CD14-positive monocyte (primary cell): ENCODE results near the gene SCUBE2. TPM values are rescaled to one million over a fixed set of nuclear protein-coding genes. Genes with fewer than 3 reads are reported as not detected.

Experiments used
- DNase-seq, 3 donors: peaks; one replicate each; pipeline ENCODE4 v3.0.0-alpha.2; 2011 to 2022
- H2AFZ ChIP-seq: 2 replicates; pipeline ENCODE4 v1.6.0; 2012; ENCODE audit warnings: mild to moderate bottlenecking, low read depth, low read length, inconsistent platforms; ENCODE audit not compliant: insufficient read depth, poor library complexity, severe bottlenecking
- H3K27ac ChIP-seq, 2 donors: 1 replicate in 1 of 2; 2 replicates in 1 of 2; pipeline ENCODE4 v1.5.1; 2012 to 2013; ENCODE audit warnings: low read length in 2 of 2, control low read depth in 1 of 2, inconsistent platforms in 1 of 2, low read depth in 1 of 2, mild to moderate bottlenecking in 1 of 2
- H3K27me3 ChIP-seq, 2 donors: one replicate each; pipeline versions ENCODE4 v1.6.0 to v1.6.1; 2011 to 2013; ENCODE audit warnings: low read length in 2 of 2; ENCODE audit not compliant: control insufficient read depth in 2 of 2, insufficient read depth in 2 of 2
- H3K36me3 ChIP-seq, 2 donors: replicated peaks in 1 of 2; 1 replicate in 1 of 2; 2 replicates in 1 of 2; pipeline versions ENCODE4 v1.5.1 to v1.6.1; 2012 to 2013; ENCODE audit warnings: low read length in 2 of 2, control low read depth in 1 of 2, inconsistent platforms in 1 of 2, mild to moderate bottlenecking in 1 of 2; ENCODE audit not compliant: insufficient read depth in 2 of 2, control insufficient read depth in 1 of 2
- H3K4me1 ChIP-seq, 2 donors: 1 replicate in 1 of 2; 2 replicates in 1 of 2; pipeline versions ENCODE4 v1.5.1 to v1.6.1; 2012 to 2013; ENCODE audit warnings: low read length in 2 of 2, control low read depth in 1 of 2, inconsistent platforms in 1 of 2, mild to moderate bottlenecking in 1 of 2, moderate library complexity in 1 of 2; ENCODE audit not compliant: insufficient read depth in 2 of 2, control insufficient read depth in 1 of 2
- H3K4me2 ChIP-seq: replicated peaks from 2 replicates; pipeline ENCODE3; 2012; ENCODE audit warnings: low read length, moderate library complexity, mild to moderate bottlenecking; ENCODE audit not compliant: poor library complexity, severe bottlenecking; ENCODE audit errors: extremely low read depth
- H3K4me3 ChIP-seq, 3 experiments: fragments of 200-600 bp in 1 of 3; sonication (generic) in 1 of 3; replicated peaks in 1 of 3; 1 replicate in 2 of 3; 2 replicates in 1 of 3; pipeline ENCODE4 v1.5.1; 2011 to 2013; ENCODE audit warnings: low read length in 3 of 3, mild to moderate bottlenecking in 3 of 3, control low read depth in 2 of 3, low read depth in 2 of 3, inconsistent platforms in 1 of 3, moderate library complexity in 1 of 3
- H3K79me2 ChIP-seq: 2 replicates; pipeline ENCODE4 v1.6.0; 2012; ENCODE audit warnings: mild to moderate bottlenecking, control low read depth, inconsistent platforms, low read length, moderate library complexity; ENCODE audit not compliant: insufficient read depth
- H3K9ac ChIP-seq: 2 replicates; pipeline ENCODE4 v1.6.0; 2017; ENCODE audit warnings: low read length, mild to moderate bottlenecking; ENCODE audit not compliant: insufficient read depth, poor library complexity, severe bottlenecking
- H3K9me3 ChIP-seq, 2 donors: replicated peaks in 1 of 2; 1 replicate in 1 of 2; 2 replicates in 1 of 2; pipeline versions ENCODE4 v1.5.1 to v1.6.1; 2012 to 2013; ENCODE audit warnings: low read length in 2 of 2, control low read depth in 1 of 2; ENCODE audit not compliant: control insufficient read depth in 1 of 2, insufficient read depth in 1 of 2
- H4K20me1 ChIP-seq: 2 replicates; pipeline ENCODE4 v1.6.0; 2012; ENCODE audit warnings: mild to moderate bottlenecking, low read length, control low read depth, moderate library complexity; ENCODE audit not compliant: insufficient read depth
- H3K27ac Mint-ChIP-seq, 7 donors: one replicate each; pipeline ENCODE4 v1.8.0; 2020; ENCODE audit warnings: mild to moderate bottlenecking in 7 of 7, mixed read lengths in 7 of 7, moderate library complexity in 6 of 7, inconsistent platforms in 2 of 7
- H3K27me3 Mint-ChIP-seq, 3 donors: one replicate each; pipeline ENCODE4 v1.8.0; 2021 to 2022; ENCODE audit warnings: low read depth in 3 of 3, mild to moderate bottlenecking in 3 of 3, mixed read lengths in 3 of 3, moderate library complexity in 3 of 3, inconsistent platforms in 1 of 3
- H3K36me3 Mint-ChIP-seq, 2 donors: one replicate each; pipeline ENCODE4 v1.8.0; 2020; ENCODE audit warnings: mixed read lengths in 2 of 2, inconsistent platforms in 1 of 2, mild to moderate bottlenecking in 1 of 2
- H3K4me1 Mint-ChIP-seq: one replicate; pipeline ENCODE4 v1.8.0; 2020; ENCODE audit warnings: mild to moderate bottlenecking, mixed read lengths
- H3K4me3 Mint-ChIP-seq, 2 donors: one replicate each; pipeline ENCODE4 v1.8.0; 2020; ENCODE audit warnings: mild to moderate bottlenecking in 2 of 2, mixed read lengths in 2 of 2, moderate library complexity in 1 of 2
- H3K9me3 Mint-ChIP-seq, 7 donors: one replicate each; pipeline ENCODE4 v1.8.0; 2020 to 2022; ENCODE audit warnings: mixed read lengths in 7 of 7, mild to moderate bottlenecking in 6 of 7, moderate library complexity in 6 of 7, inconsistent platforms in 2 of 7
- CTCF ChIP-seq: fragments of 200-600 bp; IDR thresholded peaks from one replicate; pipeline ENCODE4 v1.8.0; 2022; ENCODE audit warnings: antibody characterized with exemption, mild to moderate bottlenecking
- WGBS: methylation state at CpG from one replicate; pipeline ENCODE4 v1.1.5; 2013; ENCODE audit warnings: missing lambda C conversion rate; ENCODE audit not compliant: insufficient coverage; 5-methylcytosine and 5-hydroxymethylcytosine counted together
- intact Hi-C, 2 donors: fragments of 100-400 bp; cut with micrococcal nuclease; formaldehyde crosslinking; loops; one replicate each; pipeline versions ENCODE4 v1.15.0 to v1.15.1; 2023
- polyA plus RNA-seq, 3 donors: library from polyadenylated mRNA; depleted of rRNA in 1 of 3; unstranded in 2 of 3; stranded (reverse) in 1 of 3; fragments of 300-500 nt in 2 of 3; fragments of >200 nt in 1 of 3; fragmentation: Illumina TruSeq in 2 of 3; gene quantifications; 1 replicate in 2 of 3; 2 replicates in 1 of 3; pipeline ENCODE4 v1.2.3, GENCODE V29; 2012 to 2021

The SCUBE2 gene
- polyA plus RNA-seq, 3 donors = 0.21 to 0.36 TPM; not detected in 1

GRCh38 chr11:9081153-9081552 is 10.2 kb downstream of the SCUBE2 start:
- no peaks in the 10 kb centered on the region for H3K9me3 Mint-ChIP-seq
- no peak overlapping the region for H3K27ac Mint-ChIP-seq
- H2AFZ ChIP-seq = no peak overlapping the region
- H3K4me2 ChIP-seq = no peak overlapping the region
- H3K36me3 ChIP-seq = no peaks in the 10 kb centered on the region
- H4K20me1 ChIP-seq = no peaks in the 10 kb centered on the region
- WGBS = no CpG with 5 or more reads among the region's 1 CpG
- H3K4me3 ChIP-seq = no peak overlapping the region
- DNase-seq = no peak
- no peak overlapping the region for H3K4me3 Mint-ChIP-seq
- H3K4me1 Mint-ChIP-seq = peaks cover 2% of the 10 kb centered on the region
- no peaks in the 10 kb centered on the region for H3K27me3 ChIP-seq
- intact Hi-C loops = no loop called here
- H3K36me3 Mint-ChIP-seq = no peaks in the 10 kb centered on the region
- no peak for TF ChIP-seq CTCF
- H3K79me2 ChIP-seq = no peaks in the 10 kb centered on the region
- H3K27me3 Mint-ChIP-seq = peaks cover 3 to 10% (median 5%) of the 10 kb centered on the region in 3 donors
- no peak overlapping the region for H3K27ac ChIP-seq
- no peak overlapping the region for H3K9ac ChIP-seq
- no peaks in the 10 kb centered on the region for H3K4me1 ChIP-seq
- H3K9me3 ChIP-seq = no peaks in the 10 kb centered on the region

GRCh38 chr11:9078113-9079086 is 13.0 kb downstream of the SCUBE2 start:
- Histone ChIP-seq H3K27me3 (no peaks in the 10 kb centered on the region), H3K36me3 (no peaks in the 10 kb centered on the region), H3K4me3 (no peak overlapping the region), H3K4me2 (no peak overlapping the region), H3K9me3 (no peaks in the 10 kb centered on the region), H3K27ac (no peak overlapping the region), H4K20me1 (no peaks in the 10 kb centered on the region), H3K79me2 (no peaks in the 10 kb centered on the region), H3K4me1 (no peaks in the 10 kb centered on the region), H2AFZ (no peak overlapping the region), H3K9ac (no peak overlapping the region)
- Mint-ChIP-seq H3K9me3 (no peaks in the 10 kb centered on the region), H3K4me3 (no peak overlapping the region), H3K36me3 (no peaks in the 10 kb centered on the region), H3K27ac (no peak overlapping the region), H3K4me1 (peaks cover 5% of the 10 kb centered on the region), H3K27me3 (peaks cover 7 to 10% (median 9%) of the 10 kb centered on the region in 3 donors)
- TF ChIP-seq CTCF = no peak
- intact Hi-C loops = no loop called here
- no peak for DNase-seq
- WGBS = 85% methylated on average over 4 of the region's 5 CpGs
